GM21360 (cell line): ENCODE measurements around the gene SEZ6.

Source experiments
- ATAC-seq: cut with Tn5 transposase; IDR thresholded peaks from one replicate; pipeline ENCODE4 v1.9.1; 2021; ENCODE audit warnings: mild to moderate bottlenecking, moderate library complexity; ENCODE audit not compliant: unreplicated experiment

The SEZ6 gene

GRCh38 chr17:28977659-28978355 is 28.0 kb downstream of the SEZ6 start:
- no peak for ATAC-seq

GRCh38 chr17:28975646-28976045 is 30.2 kb downstream of the SEZ6 start:
- no peak for ATAC-seq

- ATAC-seq, result no peak
These were observed 30.8 kb downstream of the SEZ6 start for GRCh38 chr17:28975031-28975430.

- ATAC-seq, result no peak
These were observed 31.4 kb downstream of the SEZ6 start for GRCh38 chr17:28974451-28974850.

GRCh38 chr17:28973425-28973824 is 32.4 kb downstream of the SEZ6 start:
- no peak for ATAC-seq

GRCh38 chr17:28972437-28972836 is 33.4 kb downstream of the SEZ6 start:
- ATAC-seq, result no peak

- ATAC-seq, result no peak
These were observed 35.0 kb downstream of the SEZ6 start for GRCh38 chr17:28970879-28971278.

- no peak for ATAC-seq
These were observed 36.0 kb downstream of the SEZ6 start for GRCh38 chr17:28969706-28970393.

GRCh38 chr17:28968914-28969295 is 36.9 kb downstream of the SEZ6 start:
- ATAC-seq, result no peak

- no peak for ATAC-seq
These were observed 37.5 kb downstream of the SEZ6 start for GRCh38 chr17:28968231-28968913.

GRCh38 chr17:28967221-28968135 is 38.4 kb downstream of the SEZ6 start:
- ATAC-seq, result no peak

GRCh38 chr17:28963841-28964240 is 42.0 kb downstream of the SEZ6 start:
- ATAC-seq, result no peak

GRCh38 chr17:28963055-28963611 is 42.7 kb downstream of the SEZ6 start:
- ATAC-seq, result no peak

GRCh38 chr17:28961391-28961790 is 44.4 kb downstream of the SEZ6 start:
- ATAC-seq, result no peak

- no peak for ATAC-seq
These were observed 45.4 kb downstream of the SEZ6 start for GRCh38 chr17:28960256-28961061.

- no peak for ATAC-seq
These were observed 46.4 kb downstream of the SEZ6 start for GRCh38 chr17:28959471-28959871.

GRCh38 chr17:28958820-28959455 is 46.9 kb downstream of the SEZ6 start:
- no peak for ATAC-seq

GRCh38 chr17:28957992-28958355 is 47.9 kb downstream of the SEZ6 start:
- ATAC-seq, result no peak

- ATAC-seq, result no peak
These were observed 48.4 kb downstream of the SEZ6 start for GRCh38 chr17:28957277-28957991.
